OCI-LY7 (cell line): Measurements from ENCODE around the gene CTTNBP2. TPM values are rescaled to one million over a fixed set of nuclear protein-coding genes. Genes with fewer than 3 reads are reported as not detected.
A peak's percentile ranks its signal among the peaks of the same experiment; 100 is the strongest.

ENCODE experiments used
- Bru-seq: library from RNA; stranded (reverse); fragments of 400-500 nt; gene quantifications from one replicate; lab custom pipeline; 2021; lab: Mats Ljungman, UMichigan
- BruChase-seq, 2 experiments: library from RNA; stranded (reverse); fragments of 400-500 nt; gene quantifications; one replicate each; lab custom pipeline; 2021; lab: Mats Ljungman, UMichigan
- BruUV-seq: library from RNA; stranded (reverse); fragments of 400-500 nt; replicated peaks from 2 replicates; lab custom pipeline; 2021; lab: Mats Ljungman, UMichigan
- CTCF ChIA-PET: fragments of 300-600 bp; sonication (Branson Sonifier 250); formaldehyde crosslinking; loops from one replicate; lab custom pipeline; 2022; ENCODE audit warnings: antibody characterized with exemption; ENCODE audit not compliant: unreplicated experiment; lab: Charles Lee
- POLR2A ChIA-PET: fragments of 300-600 bp; sonication (Branson Sonifier 250); formaldehyde crosslinking; loops from one replicate; lab custom pipeline; 2022; ENCODE audit warnings: antibody characterized with exemption; lab: Charles Lee
- DNase-seq: peaks from one replicate; pipeline ENCODE4 v3.0.0-alpha.2; 2015; ENCODE audit warnings: low spot score
- H2AFZ ChIP-seq: fragments of 200-600 bp; sonication (generic), shearing (Covaris generic); 2 replicates; pipeline ENCODE4 v1.6.1; 2014; ENCODE audit warnings: mild to moderate bottlenecking, antibody characterized with exemption, low read length, moderate library complexity
- H3K27ac ChIP-seq: fragments of 200-600 bp; sonication (generic); 2 replicates; pipeline ENCODE4 v1.5.1; 2014; ENCODE audit warnings: mixed run types, low read depth, mild to moderate bottlenecking, moderate library complexity, low read length, inconsistent platforms; ENCODE audit not compliant: poor library complexity, severe bottlenecking
- H3K36me3 ChIP-seq: fragments of 200-600 bp; sonication (generic); 2 replicates; pipeline ENCODE4 v1.6.1; 2014; ENCODE audit warnings: mild to moderate bottlenecking, antibody characterized with exemption, low read length, moderate library complexity, mixed read lengths; ENCODE audit not compliant: insufficient read depth
- H3K4me1 ChIP-seq: fragments of 200-600 bp; sonication (generic); 2 replicates; pipeline ENCODE4 v1.5.1; 2014; ENCODE audit warnings: mild to moderate bottlenecking, low read length; ENCODE audit not compliant: insufficient read depth, poor library complexity, severe bottlenecking
- H3K4me2 ChIP-seq: fragments of 200-600 bp; sonication (generic); 2 replicates; pipeline ENCODE4 v1.6.1; 2014; ENCODE audit warnings: mild to moderate bottlenecking, low read length
- H3K4me3 ChIP-seq: fragments of 200-600 bp; sonication (generic); 2 replicates; pipeline ENCODE4 v1.5.1; 2014; ENCODE audit warnings: mild to moderate bottlenecking, low read depth, low read length; ENCODE audit not compliant: poor library complexity, severe bottlenecking
- H3K79me2 ChIP-seq: fragments of 200-600 bp; sonication (generic); 2 replicates; pipeline ENCODE4 v1.6.1; 2016; ENCODE audit warnings: low read depth, mild to moderate bottlenecking, low read length, moderate library complexity, mixed read lengths; ENCODE audit not compliant: insufficient read depth
- H3K9me2 ChIP-seq: fragments of 200-600 bp; sonication (generic); 2 replicates; pipeline ENCODE4 v1.6.1; 2016; ENCODE audit warnings: mild to moderate bottlenecking, low read length, mixed read lengths; ENCODE audit not compliant: insufficient read depth
- H3K9me3 ChIP-seq: fragments of 200-600 bp; sonication (generic); 2 replicates; pipeline ENCODE4 v1.6.1; 2014; ENCODE audit warnings: mild to moderate bottlenecking, mixed run types, low read length, mixed read lengths
- H4K20me1 ChIP-seq: fragments of 200-600 bp; sonication (generic); 2 replicates; pipeline ENCODE4 v1.6.1; 2014; ENCODE audit warnings: mild to moderate bottlenecking, antibody characterized with exemption, low read length, moderate library complexity, mixed read lengths; ENCODE audit not compliant: insufficient read depth
- CTCF ChIP-seq: fragments of 200-600 bp; sonication (generic); conservative IDR thresholded peaks from 2 replicates; pipeline ENCODE4 v1.5.1; 2014; ENCODE audit warnings: mild to moderate bottlenecking, antibody characterized with exemption, low read length, moderate library complexity, mixed read lengths
- EZH2phosphoT487 ChIP-seq: fragments of 200-600 bp; sonication (generic); IDR thresholded peaks from 2 replicates; pipeline ENCODE4 v1.6.1; 2018; ENCODE audit warnings: low read depth, borderline replicate concordance, mild to moderate bottlenecking, mixed run types, antibody characterized with exemption, low read length, moderate library complexity, mixed read lengths
- intact Hi-C: fragments of 100-400 bp; cut with micrococcal nuclease; formaldehyde crosslinking; loops from one replicate; pipeline ENCODE4 v1.10.0; 2022; ENCODE audit not compliant: unreplicated experiment
- long read RNA-seq: library from polyadenylated mRNA; stranded (forward); transcript quantifications from one replicate; pipeline ENCODE4 v2.0.0, GENCODE V29; 2022
- total RNA-seq, 2 experiments: library from RNA; depleted of rRNA in 1 of 2; stranded (reverse); fragments of >200 nt in 1 of 2; shearing (Covaris generic) in 1 of 2; gene quantifications; 2 replicates each; pipeline ENCODE4 v1.2.3, GENCODE V29; 2014 to 2022

Gene CTTNBP2
- total RNA-seq (2014; rRNA removed; shearing (Covaris generic)) = not detected in 2 replicates
- not detected in 2 replicates for total RNA-seq (2022)
- percentile 1 among the genes with signal in this experiment for Bru-seq, nascent RNA
- percentile 2 among the genes with signal in this experiment for BruChase-seq, experiment 1, labeled RNA remaining after a 6-hour chase
- percentile 1 among the genes with signal in this experiment for BruChase-seq, experiment 2, labeled RNA remaining after a 2-hour chase
- long read RNA-seq = 0 reads

- H3K4me3 ChIP-seq = no peak within 1 kb of the TSS
- ChIA-PET POLR2A (interaction anchor here (0.6 kb wide), 1 partner anchor 62 kb away, joined by 3 read pairs; no protein-coding TSS in a partner anchor), CTCF (no interaction called here)
- no peaks in the 10 kb centered on the region for H3K79me2 ChIP-seq
- no peak within 1 kb of the TSS for H3K27ac ChIP-seq
- no peaks in the 10 kb centered on the region for H3K4me1 ChIP-seq
- H3K4me2 ChIP-seq = no peak within 1 kb of the TSS
- no peaks in the 10 kb centered on the region for H3K36me3 ChIP-seq
- no peaks in the 10 kb centered on the region for H3K9me3 ChIP-seq
- DNase-seq = no peak
- H2AFZ ChIP-seq = no peak within 1 kb of the TSS
- no peaks in the 10 kb centered on the region for H3K9me2 ChIP-seq
- TF ChIP-seq CTCF (no peak), EZH2phosphoT487 (no peak)
- no TSS peak for BruUV-seq
- intact Hi-C loops = no loop called here
- no peaks in the 10 kb centered on the region for H4K20me1 ChIP-seq
Measured at GRCh38 chr7:117873310-117874190, at the start of gene CTTNBP2. Gene CTTNBP2 (minus strand): TSS chr7:117873441. CDS start chr7:117873415, 26 bp downstream.

- ChIA-PET POLR2A (no interaction called here), CTCF (no interaction called here)
- H3K79me2 ChIP-seq = no peaks in the 10 kb centered on the region
- DNase-seq = no peak
- H3K4me2 ChIP-seq = no peak overlapping the region
- H3K9me3 ChIP-seq = no peaks in the 10 kb centered on the region
- H3K4me1 ChIP-seq = no peaks in the 10 kb centered on the region
- H3K9me2 ChIP-seq = no peaks in the 10 kb centered on the region; the same call in 1 of the 2 replicates
- intact Hi-C loops = no loop called here
- no peaks in the 10 kb centered on the region for H4K20me1 ChIP-seq
- no peak overlapping the region for H3K4me3 ChIP-seq
- no peak overlapping the region for H2AFZ ChIP-seq
- no peaks in the 10 kb centered on the region for H3K36me3 ChIP-seq
- no peak overlapping the region for H3K27ac ChIP-seq
- TF ChIP-seq CTCF (no peak), EZH2phosphoT487 (no peak)
- no TSS peak for BruUV-seq
Measured at GRCh38 chr7:117916309-117916708, 43.1 kb upstream of the CTTNBP2 start.
